Liver (tissue), 9 donors: ENCODE measurements around the gene POFUT2. TPM values are rescaled to one million over a fixed set of nuclear protein-coding genes. Genes with fewer than 3 reads are reported as not detected.

Source experiments
- DNase-seq: peaks from one replicate; pipeline ENCODE4 v3.0.0-alpha.2; 2017; ENCODE audit warnings: low spot score
- H3K27ac ChIP-seq, 2 donors: one replicate each; pipeline ENCODE4 v1.7.0; 2013; ENCODE audit warnings: inconsistent platforms in 2 of 2, low read length in 2 of 2, control low read depth in 1 of 2, low read depth in 1 of 2, mild to moderate bottlenecking in 1 of 2
- H3K27me3 ChIP-seq, 4 donors: one replicate each; pipeline versions ENCODE4 v1.6.1 to v1.7.0; 2013; ENCODE audit warnings: low read length in 3 of 4, inconsistent platforms in 1 of 4, mild to moderate bottlenecking in 1 of 4, moderate library complexity in 1 of 4; ENCODE audit not compliant: control insufficient read depth in 4 of 4, insufficient read depth in 4 of 4
- H3K36me3 ChIP-seq, 4 donors: one replicate each; pipeline versions ENCODE4 v1.6.1 to v1.7.0; 2013; ENCODE audit warnings: low read length in 3 of 4, mild to moderate bottlenecking in 3 of 4, low read depth in 1 of 4, moderate library complexity in 1 of 4; ENCODE audit not compliant: control insufficient read depth in 4 of 4, insufficient read depth in 3 of 4
- H3K4me1 ChIP-seq, 4 donors: one replicate each; pipeline versions ENCODE4 v1.6.1 to v1.7.0; 2013; ENCODE audit warnings: low read length in 3 of 4, mild to moderate bottlenecking in 3 of 4, moderate library complexity in 1 of 4; ENCODE audit not compliant: control insufficient read depth in 4 of 4, insufficient read depth in 4 of 4
- H3K4me3 ChIP-seq, 3 donors: one replicate each; pipeline versions ENCODE4 v1.6.1 to v1.7.0; 2013; ENCODE audit warnings: low read length in 3 of 3, control low read depth in 1 of 3, low read depth in 1 of 3, mild to moderate bottlenecking in 1 of 3
- H3K9ac ChIP-seq, 2 donors: one replicate each; pipeline ENCODE4 v1.7.0; 2013; ENCODE audit warnings: low read length in 2 of 2, mild to moderate bottlenecking in 2 of 2, moderate library complexity in 2 of 2, control low read depth in 1 of 2, low read depth in 1 of 2
- H3K9me3 ChIP-seq, 4 donors: one replicate each; pipeline versions ENCODE4 v1.6.1 to v1.7.0; 2013; ENCODE audit warnings: low read length in 3 of 4; ENCODE audit not compliant: control insufficient read depth in 4 of 4
- EGR1 ChIP-seq, 2 donors: IDR thresholded peaks; 2 replicates each; pipeline ENCODE4 v1.6.1; 2016 to 2018; ENCODE audit warnings: antibody characterized with exemption in 2 of 2, low read depth in 2 of 2
- FOXA1 ChIP-seq: IDR thresholded peaks from 2 replicates; pipeline ENCODE4 v1.6.1; 2016; ENCODE audit warnings: antibody characterized with exemption
- FOXA2 ChIP-seq: IDR thresholded peaks from 2 replicates; pipeline ENCODE4 v1.6.1; 2016; ENCODE audit warnings: antibody characterized with exemption
- GABPA ChIP-seq, 2 donors: IDR thresholded peaks in 1 of 2; conservative IDR thresholded peaks in 1 of 2; 2 replicates each; pipeline ENCODE4 v1.6.1; 2016; ENCODE audit warnings: antibody characterized with exemption in 2 of 2, mild to moderate bottlenecking in 1 of 2, moderate library complexity in 1 of 2
- HNF4A ChIP-seq, 2 donors: conservative IDR thresholded peaks; 2 replicates each; pipeline ENCODE4 v1.6.1; 2016; ENCODE audit warnings: antibody characterized with exemption in 2 of 2, mild to moderate bottlenecking in 2 of 2
- HNF4G ChIP-seq: IDR thresholded peaks from 2 replicates; pipeline ENCODE4 v1.6.1; 2016; ENCODE audit warnings: antibody characterized with exemption
- JUND ChIP-seq, 2 donors: IDR thresholded peaks; 2 replicates each; pipeline ENCODE4 v1.6.1; 2016; ENCODE audit warnings: antibody characterized with exemption in 2 of 2
- NR2F2 ChIP-seq: IDR thresholded peaks from 2 replicates; pipeline ENCODE4 v1.6.1; 2016; ENCODE audit warnings: antibody characterized with exemption
- RAD21 ChIP-seq, 2 donors: IDR thresholded peaks; 2 replicates each; pipeline ENCODE4 v1.6.1; 2016; ENCODE audit warnings: antibody characterized with exemption in 2 of 2, mild to moderate bottlenecking in 2 of 2
- RXRA ChIP-seq, 2 donors: IDR thresholded peaks; 2 replicates each; pipeline ENCODE4 v1.6.1; 2017 to 2018; ENCODE audit warnings: antibody characterized with exemption in 2 of 2, mild to moderate bottlenecking in 1 of 2
- SP1 ChIP-seq: IDR thresholded peaks from 2 replicates; pipeline ENCODE4 v1.6.1; 2018; ENCODE audit warnings: antibody characterized with exemption, mild to moderate bottlenecking
- TAF1 ChIP-seq: conservative IDR thresholded peaks from 2 replicates; pipeline ENCODE4 v1.6.1; 2016; ENCODE audit warnings: antibody characterized with exemption, mild to moderate bottlenecking
- YY1 ChIP-seq: IDR thresholded peaks from 2 replicates; pipeline ENCODE4 v1.6.1; 2016; ENCODE audit warnings: antibody characterized with exemption, mild to moderate bottlenecking
- WGBS: extraction: QIAGEN DNeasy Blood & Tissue Kit; methylation state at CpG from one replicate; pipeline ENCODE4 v1.1.7; 2013; 5-methylcytosine and 5-hydroxymethylcytosine counted together
- polyA plus RNA-seq, 2 donors: library from polyadenylated mRNA; stranded (reverse) in 1 of 2; unstranded in 1 of 2; fragments of 200-250 nt in 1 of 2; fragments of >200 nt in 1 of 2; fragmentation: Nextera tagmentation in 1 of 2; extraction: Ambion mirVana in 1 of 2; gene quantifications; one replicate each; pipeline versions ENCODE4 v1.2.1 to v1.2.3, GENCODE V29; 2013 to 2015
- total RNA-seq, 2 donors: library from RNA; depleted of rRNA; stranded (reverse); fragments of >200 nt; gene quantifications; one replicate each; pipeline ENCODE4 v1.2.3, GENCODE V29; 2014
- TF ChIP-seq, protein P1 (sequence below): IDR thresholded peaks from 2 replicates; pipeline ENCODE4 v1.6.1; 2016; ENCODE audit warnings: antibody characterized with exemption
- TF ChIP-seq, protein P2 (sequence below): IDR thresholded peaks from 2 replicates; pipeline ENCODE4 v1.6.1; 2016; ENCODE audit warnings: antibody characterized with exemption
- TF ChIP-seq, protein P3 (sequence below): fragments of 150-350 bp; IDR thresholded peaks from 2 replicates; pipeline ENCODE4 v1.5.1; 2017; ENCODE audit warnings: improper control_type of control experiment, low read depth, low read length; ENCODE audit not compliant: missing input control
- TF ChIP-seq, protein P4 (sequence below): IDR thresholded peaks from 2 replicates; pipeline ENCODE4 v1.6.1; 2016; ENCODE audit warnings: antibody characterized with exemption, mild to moderate bottlenecking
- TF ChIP-seq, protein P5 (sequence below): IDR thresholded peaks from 2 replicates; pipeline ENCODE4 v1.6.1; 2016; ENCODE audit warnings: antibody characterized with exemption
- donor health status: healthy.
- donor health status: healthy.
- donor health status: healthy.
- donor health status: healthy.
- donor health status: healthy.

The POFUT2 gene
- total and polyA plus RNA-seq, 4 donors = 3.3 to 15.6 (median 7.9) TPM

DNA sequence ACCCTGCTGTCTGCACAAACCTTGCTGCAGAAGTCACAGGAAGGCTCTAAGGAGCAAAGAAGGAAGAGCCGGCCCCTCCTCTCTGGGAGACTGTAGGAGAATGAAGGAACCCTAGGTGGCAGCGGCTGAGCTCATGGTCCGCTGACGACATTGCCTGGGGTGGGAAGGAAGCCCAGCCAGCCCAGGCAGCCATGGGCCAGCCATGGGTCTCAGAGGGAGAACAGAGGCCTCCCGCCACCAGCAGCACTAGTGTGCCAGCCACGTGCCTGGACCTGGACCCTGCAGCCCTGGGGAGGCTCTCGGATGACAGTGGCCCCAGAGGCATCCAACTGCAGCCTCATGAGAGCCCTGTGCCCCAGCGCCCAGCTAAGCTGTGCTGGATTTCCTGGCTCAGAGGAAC, 49.2 kb upstream of the POFUT2 start:
- no peaks in the 10 kb centered on the region for H3K36me3 ChIP-seq
- no peak overlapping the region for H3K4me3 ChIP-seq
- TF ChIP-seq SP1 (no peak), FOXA2 (no peak), RAD21 (IDR thresholded peaks at IDR 0.05) (no peak), NR2F2 (no peak), EGR1 (IDR thresholded peaks at IDR 0.05; ENCODE audit: low read depth in 2 of 2) (no peak), HNF4G (no peak), YY1 (no peak), HNF4A (conservative IDR thresholded peaks at IDR 0.05) (no peak), TAF1 (no peak), RXRA (IDR thresholded peaks at IDR 0.05) (no peak), GABPA (IDR thresholded peaks at IDR 0.05 in 1 of 2, conservative IDR thresholded peaks at IDR 0.05 in 1 of 2) (no peak), FOXA1 (no peak), JUND (IDR thresholded peaks at IDR 0.05) (no peak)
- TF ChIP-seq, protein P1, sequence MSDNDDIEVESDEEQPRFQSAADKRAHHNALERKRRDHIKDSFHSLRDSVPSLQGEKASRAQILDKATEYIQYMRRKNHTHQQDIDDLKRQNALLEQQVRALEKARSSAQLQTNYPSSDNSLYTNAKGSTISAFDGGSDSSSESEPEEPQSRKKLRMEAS = no peak
- TF ChIP-seq, protein P2, sequence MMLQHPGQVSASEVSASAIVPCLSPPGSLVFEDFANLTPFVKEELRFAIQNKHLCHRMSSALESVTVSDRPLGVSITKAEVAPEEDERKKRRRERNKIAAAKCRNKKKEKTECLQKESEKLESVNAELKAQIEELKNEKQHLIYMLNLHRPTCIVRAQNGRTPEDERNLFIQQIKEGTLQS = no peak
- TF ChIP-seq, protein P3, sequence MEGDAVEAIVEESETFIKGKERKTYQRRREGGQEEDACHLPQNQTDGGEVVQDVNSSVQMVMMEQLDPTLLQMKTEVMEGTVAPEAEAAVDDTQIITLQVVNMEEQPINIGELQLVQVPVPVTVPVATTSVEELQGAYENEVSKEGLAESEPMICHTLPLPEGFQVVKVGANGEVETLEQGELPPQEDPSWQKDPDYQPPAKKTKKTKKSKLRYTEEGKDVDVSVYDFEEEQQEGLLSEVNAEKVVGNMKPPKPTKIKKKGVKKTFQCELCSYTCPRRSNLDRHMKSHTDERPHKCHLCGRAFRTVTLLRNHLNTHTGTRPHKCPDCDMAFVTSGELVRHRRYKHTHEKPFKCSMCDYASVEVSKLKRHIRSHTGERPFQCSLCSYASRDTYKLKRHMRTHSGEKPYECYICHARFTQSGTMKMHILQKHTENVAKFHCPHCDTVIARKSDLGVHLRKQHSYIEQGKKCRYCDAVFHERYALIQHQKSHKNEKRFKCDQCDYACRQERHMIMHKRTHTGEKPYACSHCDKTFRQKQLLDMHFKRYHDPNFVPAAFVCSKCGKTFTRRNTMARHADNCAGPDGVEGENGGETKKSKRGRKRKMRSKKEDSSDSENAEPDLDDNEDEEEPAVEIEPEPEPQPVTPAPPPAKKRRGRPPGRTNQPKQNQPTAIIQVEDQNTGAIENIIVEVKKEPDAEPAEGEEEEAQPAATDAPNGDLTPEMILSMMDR = no peak
- TF ChIP-seq, protein P4, sequence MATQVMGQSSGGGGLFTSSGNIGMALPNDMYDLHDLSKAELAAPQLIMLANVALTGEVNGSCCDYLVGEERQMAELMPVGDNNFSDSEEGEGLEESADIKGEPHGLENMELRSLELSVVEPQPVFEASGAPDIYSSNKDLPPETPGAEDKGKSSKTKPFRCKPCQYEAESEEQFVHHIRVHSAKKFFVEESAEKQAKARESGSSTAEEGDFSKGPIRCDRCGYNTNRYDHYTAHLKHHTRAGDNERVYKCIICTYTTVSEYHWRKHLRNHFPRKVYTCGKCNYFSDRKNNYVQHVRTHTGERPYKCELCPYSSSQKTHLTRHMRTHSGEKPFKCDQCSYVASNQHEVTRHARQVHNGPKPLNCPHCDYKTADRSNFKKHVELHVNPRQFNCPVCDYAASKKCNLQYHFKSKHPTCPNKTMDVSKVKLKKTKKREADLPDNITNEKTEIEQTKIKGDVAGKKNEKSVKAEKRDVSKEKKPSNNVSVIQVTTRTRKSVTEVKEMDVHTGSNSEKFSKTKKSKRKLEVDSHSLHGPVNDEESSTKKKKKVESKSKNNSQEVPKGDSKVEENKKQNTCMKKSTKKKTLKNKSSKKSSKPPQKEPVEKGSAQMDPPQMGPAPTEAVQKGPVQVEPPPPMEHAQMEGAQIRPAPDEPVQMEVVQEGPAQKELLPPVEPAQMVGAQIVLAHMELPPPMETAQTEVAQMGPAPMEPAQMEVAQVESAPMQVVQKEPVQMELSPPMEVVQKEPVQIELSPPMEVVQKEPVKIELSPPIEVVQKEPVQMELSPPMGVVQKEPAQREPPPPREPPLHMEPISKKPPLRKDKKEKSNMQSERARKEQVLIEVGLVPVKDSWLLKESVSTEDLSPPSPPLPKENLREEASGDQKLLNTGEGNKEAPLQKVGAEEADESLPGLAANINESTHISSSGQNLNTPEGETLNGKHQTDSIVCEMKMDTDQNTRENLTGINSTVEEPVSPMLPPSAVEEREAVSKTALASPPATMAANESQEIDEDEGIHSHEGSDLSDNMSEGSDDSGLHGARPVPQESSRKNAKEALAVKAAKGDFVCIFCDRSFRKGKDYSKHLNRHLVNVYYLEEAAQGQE = no peak
- TF ChIP-seq, protein P5, sequence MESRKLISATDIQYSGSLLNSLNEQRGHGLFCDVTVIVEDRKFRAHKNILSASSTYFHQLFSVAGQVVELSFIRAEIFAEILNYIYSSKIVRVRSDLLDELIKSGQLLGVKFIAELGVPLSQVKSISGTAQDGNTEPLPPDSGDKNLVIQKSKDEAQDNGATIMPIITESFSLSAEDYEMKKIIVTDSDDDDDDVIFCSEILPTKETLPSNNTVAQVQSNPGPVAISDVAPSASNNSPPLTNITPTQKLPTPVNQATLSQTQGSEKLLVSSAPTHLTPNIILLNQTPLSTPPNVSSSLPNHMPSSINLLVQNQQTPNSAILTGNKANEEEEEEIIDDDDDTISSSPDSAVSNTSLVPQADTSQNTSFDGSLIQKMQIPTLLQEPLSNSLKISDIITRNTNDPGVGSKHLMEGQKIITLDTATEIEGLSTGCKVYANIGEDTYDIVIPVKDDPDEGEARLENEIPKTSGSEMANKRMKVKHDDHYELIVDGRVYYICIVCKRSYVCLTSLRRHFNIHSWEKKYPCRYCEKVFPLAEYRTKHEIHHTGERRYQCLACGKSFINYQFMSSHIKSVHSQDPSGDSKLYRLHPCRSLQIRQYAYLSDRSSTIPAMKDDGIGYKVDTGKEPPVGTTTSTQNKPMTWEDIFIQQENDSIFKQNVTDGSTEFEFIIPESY = no peak
- H3K9ac ChIP-seq = no peak overlapping the region
- H3K4me1 ChIP-seq = no peaks in the 10 kb centered on the region
- no peaks in the 10 kb centered on the region for H3K9me3 ChIP-seq
- DNase-seq = no peak
- no peak overlapping the region for H3K27ac ChIP-seq
- H3K27me3 ChIP-seq = no peaks in the 10 kb centered on the region
- WGBS = 80% methylated on average over 8 of the region's 8 CpGs

DNA sequence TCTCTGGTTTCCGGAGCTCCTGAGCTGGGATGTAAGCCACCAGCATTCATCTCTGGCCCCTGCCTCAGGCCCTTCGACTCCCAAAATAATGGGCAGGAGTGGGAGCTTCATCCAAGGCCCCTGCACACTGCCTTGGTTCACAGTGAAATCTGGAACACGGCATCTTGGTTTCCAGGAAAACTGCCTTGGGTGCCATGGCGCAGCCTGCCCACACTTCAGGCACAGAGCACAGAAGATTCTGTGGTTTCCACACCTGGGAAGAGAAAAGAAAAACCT, 48.8 kb upstream of the POFUT2 start:
- Histone ChIP-seq H3K36me3 (no peaks in the 10 kb centered on the region), H3K9ac (no peak overlapping the region), H3K4me1 (no peaks in the 10 kb centered on the region), H3K27ac (no peak overlapping the region), H3K27me3 (no peaks in the 10 kb centered on the region), H3K9me3 (no peaks in the 10 kb centered on the region), H3K4me3 (no peak overlapping the region)
- WGBS = 93% methylated on average over 4 of the region's 4 CpGs
- DNase-seq = no peak
- TF ChIP-seq SP1 (no peak), TAF1 (no peak), YY1 (no peak), GABPA (IDR thresholded peaks at IDR 0.05 in 1 of 2, conservative IDR thresholded peaks at IDR 0.05 in 1 of 2) (no peak), HNF4G (no peak), EGR1 (IDR thresholded peaks at IDR 0.05; ENCODE audit: low read depth in 2 of 2) (no peak), RAD21 (IDR thresholded peaks at IDR 0.05) (no peak)
- TF ChIP-seq, protein P4 = no peak
- TF ChIP-seq, protein P3 = no peak
